ENCODE results near the gene RNF20. TPM values are rescaled to one million over a fixed set of nuclear protein-coding genes. Genes with fewer than 3 reads are reported as not detected.

Gene RNF20
- total RNA-seq, 1 experiment from 2014 or later = 37.6 TPM

- H3K36me3 ChIP-seq (ENCODE audit: control insufficient read depth in 1 of 2, insufficient read depth in 2 of 2, low read length in 2 of 2) = no peaks in the 10 kb centered on the region
These were observed 23.2 kb upstream of the RNF20 start for GRCh38 chr9:101510459-101510858.

More at GRCh38 chr9:101510459-101510858, 23.2 kb upstream of the RNF20 start:
- Histone ChIP-seq H3K9me3 (ENCODE audit: control insufficient read depth in 1 of 2, insufficient read depth in 1 of 2, low read depth in 1 of 2, low read length in 2 of 2) (no peaks in the 10 kb centered on the region), H2AFZ (ENCODE audit: low read depth, low read length, poor library complexity, severe bottlenecking) (no peak overlapping the region), H3K9me2 (ENCODE audit: insufficient read depth) (no peaks in the 10 kb centered on the region), H3K4me2 (ENCODE audit: low read length) (no peak overlapping the region), H4K20me1 (ENCODE audit: insufficient read depth) (no peaks in the 10 kb centered on the region), H3K79me2 (ENCODE audit: insufficient read depth, low read length) (no peaks in the 10 kb centered on the region), H3K9ac (ENCODE audit: low read length) (no peak overlapping the region), H3K4me3 (replicated peaks in 1 of 2; ENCODE audit: low read depth in 1 of 2, low read length in 2 of 2) (no peak overlapping the region), H3K27ac (ENCODE audit: low read depth, low read length) (no peak overlapping the region), H3K27me3 (ENCODE audit: insufficient read depth, low read length) (no peaks in the 10 kb centered on the region), H3K4me1 (ENCODE audit: control insufficient read depth in 1 of 2, insufficient read depth in 2 of 2, low read length in 2 of 2) (no peaks in the 10 kb centered on the region)
- ChIA-PET POLR2A (no interaction called here), RAD21 (ENCODE audit: low non-redundant PET in 1 of 2, low total read pairs in 2 of 2, uncharacterized antibody in 2 of 2, unreplicated experiment in 2 of 2) (no interaction called here), CTCF (no interaction called here)
- ATAC-seq = no peak
- intact Hi-C loops (cut with micrococcal nuclease) = no loop called here
- no peak for TF ChIP-seq JUND (IDR thresholded peaks at IDR 0.05)
- TF ChIP-seq ZBTB33 (IDR thresholded peaks at IDR 0.05; ENCODE audit: extremely low read depth, insufficient replicate concordance, low read length) = no peak
- TF ChIP-seq TCF7L2 (IDR thresholded peaks at IDR 0.05; ENCODE audit: borderline replicate concordance, extremely low read depth, insufficient read depth, insufficient read length) = no peak
- TF ChIP-seq FOSL1 (IDR thresholded peaks at IDR 0.05; ENCODE audit: low read depth) = no peak
- no peak for TF ChIP-seq SP1 (IDR thresholded peaks at IDR 0.05; ENCODE audit: low read depth)
- no peak for TF ChIP-seq CTCF (IDR thresholded peaks at IDR 0.05 in 2 of 3, conservative IDR thresholded peaks at IDR 0.05 in 1 of 3; ENCODE audit: borderline replicate concordance in 1 of 3, insufficient read depth in 1 of 3, low read depth in 2 of 3, low read length in 2 of 3)
- TF ChIP-seq RAD21 (IDR thresholded peaks at IDR 0.05; ENCODE audit: low read depth) = no peak
- TF ChIP-seq POLR2AphosphoS5 (IDR thresholded peaks at IDR 0.05; ENCODE audit: low read depth, low read length) = no peak
- no peak for TF ChIP-seq REST (IDR thresholded peaks at IDR 0.05; ENCODE audit: low read depth)
- no peak for TF ChIP-seq SIN3A (IDR thresholded peaks at IDR 0.05; ENCODE audit: low read depth)
- TF ChIP-seq ELF1 (IDR thresholded peaks at IDR 0.05; ENCODE audit: borderline replicate concordance, low read depth) = no peak
- no peak for DNase-seq (ENCODE audit: low read depth, low spot score)
- no TSS peak for BruUV-seq (replicated peaks)
